OCI-LY1 (cell line): ENCODE data around the gene CBFA2T3.

ENCODE experiments used
- H2AFZ ChIP-seq: fragments of 200-600 bp; sonication (generic), shearing (Covaris generic); 2 replicates; pipeline ENCODE4 v1.6.0; 2014; ENCODE audit warnings: antibody characterized with exemption, mild to moderate bottlenecking, low read length
- H3F3A ChIP-seq: fragments of 200-600 bp; sonication (generic), shearing (Covaris generic); 2 replicates; pipeline ENCODE4 v1.6.0; 2014; ENCODE audit warnings: mild to moderate bottlenecking, antibody characterized with exemption, low read length, moderate library complexity; ENCODE audit not compliant: insufficient read depth
- H3K27ac ChIP-seq: fragments of 200-600 bp; sonication (generic); 2 replicates; pipeline ENCODE4 v1.5.1; 2014; ENCODE audit warnings: low read length, mixed run types, mild to moderate bottlenecking, low read depth; ENCODE audit not compliant: poor library complexity, severe bottlenecking
- H3K27me3 ChIP-seq: fragments of 200-600 bp; sonication (generic); 2 replicates; pipeline ENCODE4 v1.6.0; 2014; ENCODE audit warnings: antibody characterized with exemption, mild to moderate bottlenecking, low read length, moderate library complexity; ENCODE audit not compliant: insufficient read depth
- H3K36me3 ChIP-seq: fragments of 200-600 bp; sonication (generic); 2 replicates; pipeline ENCODE4 v1.6.1; 2014; ENCODE audit warnings: mild to moderate bottlenecking, antibody characterized with exemption, low read length, moderate library complexity, mixed read lengths; ENCODE audit not compliant: insufficient read depth
- H3K4me1 ChIP-seq: fragments of 200-600 bp; sonication (generic); 2 replicates; pipeline ENCODE4 v1.5.1; 2014; ENCODE audit warnings: mild to moderate bottlenecking, low read length, moderate library complexity; ENCODE audit not compliant: insufficient read depth, severe bottlenecking
- H3K4me2 ChIP-seq: fragments of 200-600 bp; sonication (generic), shearing (Covaris generic); 2 replicates; pipeline ENCODE4 v1.6.1; 2014; ENCODE audit warnings: low read length
- H3K4me3 ChIP-seq: fragments of 200-600 bp; sonication (generic); 2 replicates; pipeline ENCODE4 v1.5.1; 2014; ENCODE audit warnings: low read length, low read depth, mild to moderate bottlenecking, mixed read lengths; ENCODE audit not compliant: poor library complexity, severe bottlenecking
- H3K79me2 ChIP-seq: fragments of 200-600 bp; shearing (Covaris generic); 2 replicates; pipeline ENCODE4 v1.6.1; 2016; ENCODE audit warnings: mixed run types, low read length, mixed read lengths; ENCODE audit not compliant: insufficient read depth
- H3K9ac ChIP-seq: fragments of 200-600 bp; sonication (generic), shearing (Covaris generic); 2 replicates; pipeline ENCODE4 v1.6.1; 2014; ENCODE audit warnings: mild to moderate bottlenecking, low read length, mixed read lengths
- H3K9me2 ChIP-seq: fragments of 200-600 bp; sonication (generic), shearing (Covaris generic); 2 replicates; pipeline ENCODE4 v1.6.1; 2014; ENCODE audit warnings: low read depth, mild to moderate bottlenecking, low read length, mixed read lengths
- H3K9me3 ChIP-seq: fragments of 200-600 bp; shearing (Covaris generic); 2 replicates; pipeline ENCODE4 v1.6.1; 2014; ENCODE audit warnings: low read length, mixed read lengths
- H4K20me1 ChIP-seq: fragments of 200-600 bp; sonication (generic), shearing (Covaris generic); 2 replicates; pipeline ENCODE4 v1.6.0; 2016; ENCODE audit warnings: mild to moderate bottlenecking, low read length; ENCODE audit not compliant: insufficient read depth
- CTCF ChIP-seq: fragments of 200-600 bp; sonication (generic), shearing (Covaris generic); IDR thresholded peaks from 2 replicates; pipeline ENCODE4 v1.5.1; 2017; ENCODE audit warnings: mild to moderate bottlenecking, antibody characterized with exemption, low read length, moderate library complexity, mixed read lengths
- EZH2 ChIP-seq: fragments of 200-600 bp; sonication (generic), shearing (Covaris generic); IDR thresholded peaks from 2 replicates; pipeline ENCODE4 v1.8.0; 2017; ENCODE audit warnings: borderline replicate concordance, mixed run types, mild to moderate bottlenecking, antibody characterized with exemption, low read length, moderate library complexity, mixed read lengths

CBFA2T3 gene

GRCh38 chr16:88964636-88965035, 12.4 kb downstream of the CBFA2T3 start:
- H3K9me2 ChIP-seq: no peaks in the 10 kb centered on the region
- no peaks in the 10 kb centered on the region for H3K79me2 ChIP-seq
- TF ChIP-seq CTCF: no peak
- no peak for TF ChIP-seq EZH2
- H2AFZ ChIP-seq: no peak overlapping the region
- H3K36me3 ChIP-seq: 0 out of 2 replicates have a peak, but pooled peaks cover 8% of the 10 kb centered on the region
- H3K4me3 ChIP-seq: no peak overlapping the region
- no peak overlapping the region for H3K4me2 ChIP-seq
- peak overlapping the region; percentile 49 for H3K27ac ChIP-seq
- no peaks in the 10 kb centered on the region for H3K9me3 ChIP-seq
- 0 out of 2 replicates have a peak, but pooled peaks cover 3% of the 10 kb centered on the region for H3F3A ChIP-seq
- H3K9ac ChIP-seq: no peak overlapping the region
- H3K4me1 ChIP-seq: peaks cover 46% of the 10 kb centered on the region
- H3K27me3 ChIP-seq: no peaks in the 10 kb centered on the region
- H4K20me1 ChIP-seq: no peaks in the 10 kb centered on the region

GRCh38 chr16:88963583-88963982, 13.4 kb downstream of the CBFA2T3 start:
- Histone ChIP-seq H3K79me2 (no peaks in the 10 kb centered on the region), H3F3A (0 out of 2 replicates have a peak, but pooled peaks cover 3% of the 10 kb centered on the region), H2AFZ (no peak overlapping the region), H3K4me2 (no peak overlapping the region), H3K4me3 (no peak overlapping the region), H3K27me3 (no peaks in the 10 kb centered on the region), H3K9ac (no peak overlapping the region), H3K36me3 (0 out of 2 replicates have a peak, but pooled peaks cover 8% of the 10 kb centered on the region), H3K27ac (no peak overlapping the region), H3K9me2 (no peaks in the 10 kb centered on the region), H4K20me1 (no peaks in the 10 kb centered on the region), H3K4me1 (peaks cover 36% of the 10 kb centered on the region), H3K9me3 (no peaks in the 10 kb centered on the region)
- no peak for TF ChIP-seq CTCF
- TF ChIP-seq EZH2: no peak

GRCh38 chr16:88962478-88963152, 14.4 kb downstream of the CBFA2T3 start:
- Histone ChIP-seq H3K79me2 (no peaks in the 10 kb centered on the region), H3K4me3 (no peak overlapping the region), H3K9ac (no peak overlapping the region), H3K4me1 (peaks cover 26% of the 10 kb centered on the region), H3K9me3 (no peaks in the 10 kb centered on the region), H3F3A (0 out of 2 replicates have a peak, but pooled peaks cover 3% of the 10 kb centered on the region), H3K9me2 (no peaks in the 10 kb centered on the region), H2AFZ (no peak overlapping the region), H3K27ac (no peak overlapping the region), H3K36me3 (0 out of 2 replicates have a peak, but pooled peaks cover 8% of the 10 kb centered on the region), H4K20me1 (no peaks in the 10 kb centered on the region), H3K27me3 (no peaks in the 10 kb centered on the region), H3K4me2 (no peak overlapping the region)
- no peak for TF ChIP-seq CTCF
- no peak for TF ChIP-seq EZH2
